Measurements from ENCODE around the gene B3GAT1.

B3GAT1 gene

GRCh38 chr11:134452026-134452837 is 40.2 kb upstream of the B3GAT1 start:
- H3K79me2 ChIP-seq (ENCODE audit: insufficient read depth, low read length) = no peaks in the 10 kb centered on the region
- no peak for ATAC-seq (ENCODE audit: insufficient read depth, low read depth)
- H2AFZ ChIP-seq (ENCODE audit: low read depth, low read length) = no peak overlapping the region
- H3K9ac ChIP-seq (ENCODE audit: low read depth, low read length) = no peak overlapping the region
- no peak for DNase-seq
- no peaks in the 10 kb centered on the region for H3K27me3 ChIP-seq (ENCODE audit: insufficient read depth, low read length, poor library complexity)
- H3K36me3 ChIP-seq (ENCODE audit: insufficient read depth, low read length) = no peaks in the 10 kb centered on the region
- H3K9me3 ChIP-seq (ENCODE audit: insufficient read depth, low read length, severe bottlenecking) = peaks cover 5% of the 10 kb centered on the region
- no peak overlapping the region for H3K4me3 ChIP-seq (ENCODE audit: low read depth in 1 of 2, low read length in 2 of 2)
- H3K4me2 ChIP-seq (ENCODE audit: insufficient read depth, low read length) = no peak overlapping the region
- H3K4me1 ChIP-seq (ENCODE audit: insufficient read depth, low read length) = no peaks in the 10 kb centered on the region
- TF ChIP-seq, protein P1, sequence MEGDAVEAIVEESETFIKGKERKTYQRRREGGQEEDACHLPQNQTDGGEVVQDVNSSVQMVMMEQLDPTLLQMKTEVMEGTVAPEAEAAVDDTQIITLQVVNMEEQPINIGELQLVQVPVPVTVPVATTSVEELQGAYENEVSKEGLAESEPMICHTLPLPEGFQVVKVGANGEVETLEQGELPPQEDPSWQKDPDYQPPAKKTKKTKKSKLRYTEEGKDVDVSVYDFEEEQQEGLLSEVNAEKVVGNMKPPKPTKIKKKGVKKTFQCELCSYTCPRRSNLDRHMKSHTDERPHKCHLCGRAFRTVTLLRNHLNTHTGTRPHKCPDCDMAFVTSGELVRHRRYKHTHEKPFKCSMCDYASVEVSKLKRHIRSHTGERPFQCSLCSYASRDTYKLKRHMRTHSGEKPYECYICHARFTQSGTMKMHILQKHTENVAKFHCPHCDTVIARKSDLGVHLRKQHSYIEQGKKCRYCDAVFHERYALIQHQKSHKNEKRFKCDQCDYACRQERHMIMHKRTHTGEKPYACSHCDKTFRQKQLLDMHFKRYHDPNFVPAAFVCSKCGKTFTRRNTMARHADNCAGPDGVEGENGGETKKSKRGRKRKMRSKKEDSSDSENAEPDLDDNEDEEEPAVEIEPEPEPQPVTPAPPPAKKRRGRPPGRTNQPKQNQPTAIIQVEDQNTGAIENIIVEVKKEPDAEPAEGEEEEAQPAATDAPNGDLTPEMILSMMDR (IDR thresholded peaks at IDR 0.05; ENCODE audit: borderline replicate concordance, extremely low read depth, low read length, poor library complexity, severe bottlenecking) = no peak
- TF ChIP-seq EZH2 (IDR thresholded peaks at IDR 0.05; ENCODE audit: borderline replicate concordance, low read depth, low read length, severe bottlenecking) = no peak
- H4K20me1 ChIP-seq (ENCODE audit: insufficient read depth, low read length) = no peaks in the 10 kb centered on the region; the same call in 1 of the 2 replicates
- H3K27ac ChIP-seq (ENCODE audit: low read length) = no peak overlapping the region

DNA sequence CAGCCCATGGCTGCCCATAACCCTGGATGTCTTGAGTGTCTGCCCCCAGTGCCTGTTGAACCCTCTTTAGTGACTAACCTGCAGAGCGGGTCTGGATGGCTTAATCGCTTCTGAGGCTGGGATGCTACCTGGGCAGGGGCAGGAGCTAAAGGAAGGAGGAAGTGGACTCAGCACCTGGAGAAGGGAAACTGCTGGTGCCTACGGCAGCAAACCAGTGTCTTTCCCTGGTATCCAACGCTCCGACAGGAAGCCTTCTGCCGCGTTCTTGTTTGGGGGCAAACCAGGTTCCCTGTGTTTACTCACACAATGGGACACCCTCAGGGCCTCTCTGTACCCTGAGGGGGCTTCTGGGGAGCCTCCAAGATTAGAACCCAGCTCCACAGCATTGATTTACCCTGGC is 38.1 kb upstream of the B3GAT1 start:
- Histone ChIP-seq H3K9ac (ENCODE audit: low read depth, low read length) (no peak overlapping the region), H3K4me3 (ENCODE audit: low read depth in 1 of 2, low read length in 2 of 2) (no peak overlapping the region), H3K9me3 (ENCODE audit: insufficient read depth, low read length, severe bottlenecking) (no peaks in the 10 kb centered on the region), H4K20me1 (ENCODE audit: insufficient read depth, low read length) (no peaks in the 10 kb centered on the region; the same call in 1 of the 2 replicates), H2AFZ (ENCODE audit: low read depth, low read length) (no peak overlapping the region), H3K4me1 (ENCODE audit: insufficient read depth, low read length) (no peaks in the 10 kb centered on the region), H3K4me2 (ENCODE audit: insufficient read depth, low read length) (no peak overlapping the region), H3K79me2 (ENCODE audit: insufficient read depth, low read length) (no peaks in the 10 kb centered on the region), H3K27me3 (ENCODE audit: insufficient read depth, low read length, poor library complexity) (no peaks in the 10 kb centered on the region), H3K36me3 (ENCODE audit: insufficient read depth, low read length) (no peaks in the 10 kb centered on the region), H3K27ac (ENCODE audit: low read length) (no peak overlapping the region)
- no peak for ATAC-seq (ENCODE audit: insufficient read depth, low read depth)
- no peak for DNase-seq
- TF ChIP-seq EZH2 (IDR thresholded peaks at IDR 0.05; ENCODE audit: borderline replicate concordance, low read depth, low read length, severe bottlenecking) = no peak
- TF ChIP-seq, protein P1 (IDR thresholded peaks at IDR 0.05; ENCODE audit: borderline replicate concordance, extremely low read depth, low read length, poor library complexity, severe bottlenecking) = no peak

- Histone ChIP-seq H3K27ac (ENCODE audit: low read length) (no peak overlapping the region), H3K27me3 (ENCODE audit: insufficient read depth, low read length, poor library complexity) (no peaks in the 10 kb centered on the region), H3K9ac (ENCODE audit: low read depth, low read length) (no peak overlapping the region), H3K36me3 (ENCODE audit: insufficient read depth, low read length) (no peaks in the 10 kb centered on the region), H4K20me1 (ENCODE audit: insufficient read depth, low read length) (no peaks in the 10 kb centered on the region; the same call in 1 of the 2 replicates), H3K4me2 (ENCODE audit: insufficient read depth, low read length) (no peak overlapping the region), H3K4me1 (ENCODE audit: insufficient read depth, low read length) (no peaks in the 10 kb centered on the region), H3K4me3 (ENCODE audit: low read depth in 1 of 2, low read length in 2 of 2) (no peak overlapping the region), H3K79me2 (ENCODE audit: insufficient read depth, low read length) (no peaks in the 10 kb centered on the region), H3K9me3 (ENCODE audit: insufficient read depth, low read length, severe bottlenecking) (no peaks in the 10 kb centered on the region), H2AFZ (ENCODE audit: low read depth, low read length) (no peak overlapping the region)
- ATAC-seq (ENCODE audit: insufficient read depth, low read depth) (no peak), DNase-seq (no peak)
- no peak for TF ChIP-seq EZH2 (IDR thresholded peaks at IDR 0.05; ENCODE audit: borderline replicate concordance, low read depth, low read length, severe bottlenecking)
- TF ChIP-seq, protein P1 (IDR thresholded peaks at IDR 0.05; ENCODE audit: borderline replicate concordance, extremely low read depth, low read length, poor library complexity, severe bottlenecking) = peak; percentile 29
Observed at GRCh38 chr11:134449713-134450112, 37.7 kb upstream of the B3GAT1 start.

Data from DND-41 (cell line).